Left colon (tissue), 2 donors: ENCODE measurements around the gene GDF11. TPM values are rescaled to one million over a fixed set of nuclear protein-coding genes. Genes with fewer than 3 reads are reported as not detected.

Experiments used
- ATAC-seq: fragments of 200-7000 bp; cut with Tn5 transposase; one replicate; pipeline ENCODE4 v1.9.1; 2020; ENCODE audit warnings: mild to moderate bottlenecking, moderate library complexity
- DNase-seq, 2 donors: peaks; one replicate each; pipeline ENCODE4 v3.0.0-alpha.2; 2020
- intact Hi-C, 2 donors: fragments of 100-400 bp; cut with DNase I in 1 of 2; cut with micrococcal nuclease in 1 of 2; formaldehyde crosslinking; loops; one replicate each; pipeline versions ENCODE4 v1.11.2 to v1.14.0; 2022; cut with DNase I, micrococcal nuclease
- long read RNA-seq: library from polyadenylated mRNA; unstranded; transcript quantifications from one replicate; pipeline ENCODE4 v2.0.0, GENCODE V29; 2021
- total RNA-seq, 2 donors: library from RNA; stranded (reverse); fragmentation: NEBNext Ultra II Directional; extraction: Animal tissue kit (Norgen Biotek cat#: 25700); gene quantifications; one replicate each; pipeline ENCODE4 v1.2.1, GENCODE V29; 2021
- donor health status: DM: no; HTN: no; CAD: no.
- donor health status: DM: yes; HTN: yes; CAD: no.

GDF11 gene
- total RNA-seq, result 1 to 10 TPM; 1.5 to 2.7 TPM
- long read RNA-seq, partial matches to known transcripts, result 0 of 2 reads
- long read RNA-seq, other reads (novel, unspliced or antisense), result 2 of 2 reads

DNA sequence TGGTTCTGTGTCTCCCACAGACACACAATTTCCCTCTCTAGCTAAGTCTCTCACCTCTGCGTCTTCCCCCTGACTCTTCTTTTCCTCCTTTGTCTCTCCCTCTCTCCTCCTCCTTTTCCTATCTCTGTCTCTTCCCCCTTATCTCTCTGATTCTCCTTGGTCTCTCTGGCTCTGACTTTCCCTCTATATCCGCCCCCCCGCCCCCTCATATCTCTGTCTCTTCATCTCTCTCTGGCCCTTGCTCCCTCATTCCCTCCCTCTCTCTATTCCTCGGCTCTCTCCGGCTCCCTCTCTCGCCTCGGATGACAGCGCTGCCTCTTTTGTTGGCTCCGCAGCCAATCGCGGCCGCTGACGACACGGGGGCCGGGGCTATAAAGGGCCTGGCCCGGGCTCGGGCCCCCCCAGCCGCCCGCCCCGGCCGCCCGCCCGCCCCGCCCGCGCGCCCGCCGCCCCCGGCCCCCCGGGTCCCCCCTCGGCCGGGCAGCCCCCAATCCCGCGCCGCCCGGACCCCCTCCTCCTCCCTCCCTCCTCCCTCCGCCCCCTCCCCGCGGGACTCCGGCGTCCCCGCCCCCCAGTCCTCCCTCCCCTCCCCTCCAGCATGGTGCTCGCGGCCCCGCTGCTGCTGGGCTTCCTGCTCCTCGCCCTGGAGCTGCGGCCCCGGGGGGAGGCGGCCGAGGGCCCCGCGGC lies at the start of gene GDF11:
Gene GDF11 (plus strand): TSS at position 404 of the 687 bp plus-strand sequence. CDS start 195 bp downstream, at position 599.
- DNase-seq (peak; percentile 70 to 74), ATAC-seq (peak; percentile 41)
- intact Hi-C loops, result loop anchor here in 1 of 2 donors (5.0 kb wide), 1 partner anchor 194 kb away; no protein-coding TSS in a partner anchor

GRCh38 chr12:55693323-55694187 lies 49.4 kb upstream of the GDF11 start:
- intact Hi-C loops, result no loop called here
- DNase-seq (peak in 1 of 2 donors; percentile 15), ATAC-seq (no peak)

GRCh38 chr12:55694188-55694515 lies 48.8 kb upstream of the GDF11 start:
- intact Hi-C loops, result no loop called here
- DNase-seq (peak in 1 of 2 donors; percentile 18), ATAC-seq (no peak)

DNA sequence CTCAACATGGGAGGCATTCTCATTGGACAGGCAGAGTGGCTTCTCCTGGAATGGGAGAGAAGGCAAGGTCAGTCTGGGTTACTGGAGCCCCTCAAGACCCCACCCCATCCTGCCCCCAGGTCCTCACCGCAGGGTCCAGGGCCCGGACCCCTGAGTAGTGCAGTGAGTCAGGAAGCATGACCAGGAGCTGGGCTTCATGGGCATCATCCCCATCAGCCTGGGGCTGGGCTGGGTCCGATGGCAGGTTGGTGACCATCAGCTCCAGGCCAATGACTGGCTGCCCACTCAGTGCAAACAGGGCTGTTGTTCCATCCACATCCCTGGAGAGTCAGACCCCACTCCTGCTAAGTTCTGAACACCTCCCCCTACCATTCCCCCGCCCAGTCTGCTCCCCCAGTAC lies 48.3 kb upstream of the GDF11 start:
- DNase-seq (peak in 1 of 2 donors; percentile 9), ATAC-seq (no peak)
- intact Hi-C loops, result no loop called here

DNA sequence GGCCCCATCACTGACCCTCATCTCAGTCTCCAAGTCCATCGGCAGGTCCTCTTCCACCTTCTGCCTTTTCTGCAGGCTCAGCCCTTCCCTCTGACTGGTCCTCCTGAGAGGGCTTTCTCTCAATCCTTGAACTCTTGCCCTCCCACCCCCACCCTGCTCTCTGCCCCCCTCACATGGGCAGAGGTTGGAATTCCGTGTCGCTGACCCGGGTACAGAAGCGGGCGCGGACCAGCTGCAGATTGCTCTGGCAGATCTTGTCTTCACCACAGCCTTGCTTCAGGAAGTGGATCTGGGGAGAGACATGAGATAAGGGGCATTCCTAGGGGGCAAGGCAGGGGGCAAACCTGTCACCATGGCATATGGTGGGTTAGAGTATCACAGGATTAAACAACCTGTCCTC lies 47.6 kb upstream of the GDF11 start:
- peak in 1 of 2 donors; percentile 7 for DNase-seq
- ATAC-seq, result no peak
- intact Hi-C loops, result no loop called here

GRCh38 chr12:55696141-55696540 lies 46.8 kb upstream of the GDF11 start:
- DNase-seq, result peak in 1 of 2 donors; percentile 5

GRCh38 chr12:55696796-55697462 lies 46.0 kb upstream of the GDF11 start:
- intact Hi-C loops, result no loop called here
- ATAC-seq (no peak), DNase-seq (peak in 1 of 2 donors; percentile 17)

More at GRCh38 chr12:55696141-55696540, 46.8 kb upstream of the GDF11 start:
- intact Hi-C loops, result no loop called here
- no peak for ATAC-seq

DNA sequence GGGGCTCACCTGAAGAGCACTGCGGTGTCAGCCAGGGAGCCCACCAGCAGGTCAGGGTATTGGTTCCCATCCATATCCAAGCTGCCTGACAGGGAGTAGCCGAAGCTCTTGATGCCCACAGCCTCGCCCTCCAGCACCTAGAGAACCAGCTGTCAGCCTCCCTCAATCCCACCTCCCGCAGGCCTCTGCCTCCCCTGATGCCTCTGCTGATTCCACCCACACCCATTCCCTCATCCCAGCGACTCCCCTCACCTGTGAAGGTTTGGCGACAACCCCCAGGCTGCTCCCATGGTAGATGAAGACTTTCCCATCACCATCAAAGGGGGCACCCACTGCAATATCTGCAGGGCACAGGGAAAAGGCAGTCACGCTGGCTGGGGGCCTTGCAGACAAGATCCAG lies 45.2 kb upstream of the GDF11 start:
- DNase-seq, result peak in 1 of 2 donors; percentile 13
- no peak for ATAC-seq
- intact Hi-C loops, result no loop called here

DNA sequence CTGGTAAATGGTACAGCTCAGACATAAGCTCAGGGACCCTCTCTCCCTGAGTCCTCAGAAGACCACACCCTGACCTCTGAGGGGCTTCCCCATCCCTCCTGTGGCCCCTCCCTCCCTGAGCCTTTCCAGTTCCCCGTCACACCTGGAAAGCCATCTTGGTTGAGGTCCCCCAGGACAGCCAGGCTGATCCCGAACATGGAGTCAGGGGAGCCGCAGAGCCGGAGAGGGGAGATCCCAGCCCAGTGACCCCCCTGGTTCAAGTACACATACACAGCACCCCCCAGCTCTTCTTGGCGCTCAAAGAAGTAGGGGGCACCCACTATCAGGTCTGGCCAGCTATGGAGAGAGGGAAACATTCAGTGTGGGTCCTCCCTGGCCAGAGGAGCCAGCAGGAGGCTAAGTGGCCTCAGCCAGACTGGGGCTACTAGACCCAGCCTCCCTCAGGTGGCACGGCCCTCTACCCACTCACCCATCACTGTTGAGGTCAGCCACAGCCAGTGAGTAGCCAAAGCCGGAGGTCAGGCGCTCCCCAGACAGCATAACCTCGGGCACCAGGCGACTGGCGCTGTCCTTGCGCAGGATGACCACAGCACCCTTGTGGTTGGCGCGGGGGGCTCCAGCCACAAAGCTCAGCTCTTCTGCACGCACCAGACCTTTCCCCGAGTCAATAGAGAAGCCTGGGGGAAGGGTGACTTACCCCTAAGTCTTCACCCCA lies 44.5 kb upstream of the GDF11 start:
- no peak for ATAC-seq
- intact Hi-C loops, result no loop called here
- peak in 1 of 2 donors; percentile 20 for DNase-seq

DNA sequence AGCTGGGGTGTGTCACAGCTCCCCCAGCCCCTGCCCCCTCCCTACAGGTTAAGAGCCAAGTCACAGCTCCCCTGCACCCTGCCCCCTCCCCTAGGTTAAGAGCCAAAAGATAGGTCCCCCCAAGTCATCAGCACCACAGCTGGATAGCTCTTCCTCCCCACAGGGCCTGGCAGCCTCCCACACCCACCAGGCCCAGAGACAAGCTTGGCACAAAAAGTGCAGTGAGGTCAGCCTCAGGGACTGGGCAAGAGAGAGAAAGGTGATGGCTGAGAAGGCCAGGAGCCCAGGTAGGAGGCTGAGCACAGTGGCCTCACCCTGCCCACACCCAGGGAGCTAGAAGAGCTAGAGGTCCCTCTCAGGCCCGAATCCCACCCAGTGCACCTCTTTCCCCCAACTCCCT lies 44.0 kb upstream of the GDF11 start:
- no peak for DNase-seq

DNA sequence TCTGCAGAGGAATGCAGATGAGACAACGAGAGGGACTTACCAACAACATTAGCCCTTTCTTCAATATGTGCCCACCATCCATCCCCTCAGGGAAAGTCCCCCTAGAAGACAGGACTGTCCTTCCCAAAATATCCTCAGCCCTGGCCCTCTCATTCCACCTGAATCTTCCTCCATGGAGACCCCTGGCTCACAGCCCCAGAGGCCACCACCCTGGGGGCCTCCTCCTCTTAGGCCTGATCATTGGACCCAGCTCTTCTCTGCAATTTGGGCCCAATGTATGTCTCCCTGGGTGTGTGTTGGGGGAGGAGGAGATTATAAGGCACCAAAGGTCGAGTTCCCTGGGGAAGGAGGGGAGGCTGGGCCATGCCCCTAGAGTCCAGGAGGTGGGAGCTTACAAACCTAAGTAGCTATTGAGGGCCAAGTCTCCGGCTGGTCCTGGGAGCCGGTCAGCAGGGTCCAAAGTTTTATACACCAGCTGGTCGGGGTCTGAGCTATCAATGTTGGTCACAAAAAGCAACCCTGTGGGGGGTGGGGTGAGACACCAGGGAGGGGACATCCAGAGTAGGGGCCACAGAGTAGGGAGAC lies 43.4 kb upstream of the GDF11 start:
- no peak for ATAC-seq
- DNase-seq, result peak in 1 of 2 donors; percentile 8
- intact Hi-C loops, result no loop called here

More for the DNA sequence above, 44.0 kb upstream of the GDF11 start:
- ATAC-seq, result no peak
- intact Hi-C loops, result no loop called here

GRCh38 chr12:55700255-55701018 lies 42.5 kb upstream of the GDF11 start:
- DNase-seq, result no peak
- no peak for ATAC-seq
- intact Hi-C loops, result no loop called here

DNA sequence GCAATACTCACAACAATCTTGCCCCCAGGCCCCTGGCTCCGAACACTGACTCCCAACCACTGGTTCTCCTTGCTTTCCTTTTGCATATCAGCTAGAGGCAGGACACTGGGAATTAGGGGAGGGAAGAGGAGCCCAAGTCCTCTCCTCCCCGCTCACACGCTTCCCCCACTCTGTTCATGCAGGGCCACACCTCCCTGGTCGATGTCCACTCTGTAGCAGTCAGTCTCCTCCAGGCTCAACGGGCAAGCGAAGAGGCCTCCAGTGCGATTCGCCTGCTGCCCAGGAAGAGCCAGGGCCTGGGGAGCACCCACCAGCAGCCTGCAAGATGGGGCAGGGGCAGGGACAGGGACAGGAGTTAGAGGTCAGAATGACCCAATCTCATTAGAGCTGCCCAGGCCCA lies 40.1 kb upstream of the GDF11 start:
- intact Hi-C loops, result no loop called here
- ATAC-seq, result no peak
- DNase-seq, result no peak

DNA sequence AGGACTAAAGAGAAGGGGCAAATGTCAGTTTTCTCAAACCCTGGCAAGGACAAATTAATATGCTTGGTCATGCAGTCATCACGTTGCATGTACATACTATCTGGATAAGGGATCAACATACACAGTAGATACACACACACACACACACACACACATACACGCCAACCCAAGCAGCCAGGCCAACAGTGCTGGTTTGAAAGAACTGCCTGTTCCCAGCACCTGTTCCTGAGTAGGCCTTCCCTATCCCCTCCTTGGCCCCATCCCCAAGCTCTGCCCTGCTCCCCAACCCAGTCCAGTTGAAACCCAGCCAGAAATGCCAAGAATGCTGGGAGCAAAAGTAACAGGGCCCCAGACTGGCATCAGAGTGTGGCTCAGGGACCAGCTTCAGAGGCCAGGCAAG lies 39.6 kb upstream of the GDF11 start:
- ATAC-seq (no peak), DNase-seq (peak in 1 of 2 donors; percentile 68)
- intact Hi-C loops, result no loop called here

- intact Hi-C loops, result no loop called here
- ATAC-seq (no peak), DNase-seq (no peak)
Observed at GRCh38 chr12:55703901-55704761, 38.8 kb upstream of the GDF11 start.

DNA sequence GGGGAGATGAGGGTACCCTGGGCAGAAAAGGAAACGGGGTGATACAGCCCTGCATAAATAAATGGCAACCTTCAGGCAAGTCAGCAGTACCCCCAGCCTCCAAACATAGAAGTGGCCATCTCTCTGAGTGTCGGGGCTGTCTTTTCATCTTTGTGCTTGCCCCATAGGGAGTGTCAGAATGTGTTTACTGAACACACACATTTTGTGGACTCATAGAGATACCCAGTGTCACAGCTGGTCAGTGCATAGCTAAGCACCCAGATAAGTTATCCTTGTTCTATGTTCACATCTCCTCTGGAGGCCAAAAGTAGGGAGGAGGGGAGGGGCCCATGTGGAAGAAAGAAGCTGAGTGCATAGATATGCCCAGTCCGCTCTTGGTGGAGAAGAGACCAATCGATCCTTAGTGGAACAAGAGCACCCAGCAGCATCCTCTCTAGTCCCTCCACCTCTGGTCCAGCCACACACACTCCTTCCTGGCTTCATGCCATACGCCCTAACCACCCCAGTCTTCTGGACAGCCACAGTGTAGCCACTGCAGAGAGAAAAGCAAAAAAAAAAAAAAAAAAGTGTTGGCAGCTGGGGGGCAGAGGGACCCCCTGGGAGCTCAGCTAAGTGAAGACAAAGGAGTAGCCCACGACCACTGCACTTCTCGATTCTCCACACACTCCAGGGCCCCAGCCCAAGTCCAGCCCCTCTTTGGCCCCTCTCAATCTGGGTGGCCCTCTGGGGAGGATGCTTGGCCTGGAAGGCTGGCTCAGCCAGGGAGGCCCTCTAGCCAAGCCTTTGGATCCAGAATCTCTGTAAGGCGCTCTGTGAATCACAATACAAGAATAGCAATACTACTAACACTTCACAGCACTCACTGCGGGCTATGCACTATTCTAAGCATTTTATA lies 37.9 kb upstream of the GDF11 start:
- intact Hi-C loops, result no loop called here
- no peak for DNase-seq
- no peak for ATAC-seq
